Eye (tissue), 1 donor: ENCODE measurements around the gene EPHB3.
"Not testable (repeated sequence)": the region's sequence is repeated elsewhere in the genome, so short reads cannot be mapped to it uniquely, and the experiment has no call there.

Experiments used
- DNase-seq: peaks from one replicate; pipeline ENCODE4 v3.0.0-alpha.2; 2015

EPHB3 gene

DNA sequence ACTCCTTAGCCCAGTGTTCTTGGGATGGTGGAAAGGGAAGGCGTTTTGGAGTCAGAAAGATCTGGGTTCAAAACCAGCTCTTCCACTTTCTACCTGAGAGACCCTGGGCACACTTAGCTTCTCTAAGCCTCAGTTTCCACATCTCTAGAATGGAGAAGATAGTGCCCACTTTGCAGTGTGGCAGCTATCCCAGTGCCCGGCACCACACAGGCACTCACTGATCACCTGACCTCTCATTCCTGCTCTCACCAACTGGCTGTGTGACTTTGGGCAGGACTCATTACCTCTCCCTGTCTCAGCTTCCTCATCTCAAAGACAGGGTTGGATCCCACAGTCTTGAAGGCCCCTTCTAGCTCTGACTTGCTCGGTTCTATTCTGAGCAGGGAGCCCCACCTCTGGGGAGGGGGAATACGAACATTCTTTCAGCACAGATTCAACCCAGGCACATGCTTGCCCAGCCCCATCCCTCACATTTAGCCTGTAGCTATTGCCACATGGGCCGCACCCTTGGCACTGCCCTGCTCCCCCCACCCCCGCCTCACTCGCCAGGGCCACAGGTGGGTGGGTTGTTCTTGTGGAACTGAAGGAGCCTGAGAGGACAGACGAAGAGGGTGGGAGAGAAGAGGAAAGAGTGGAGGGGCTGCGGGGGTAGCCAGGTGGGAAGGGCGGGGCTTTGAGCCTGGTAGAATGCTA is 39.2 kb downstream of the EPHB3 start:
- DNase-seq = peak; percentile 42

DNA sequence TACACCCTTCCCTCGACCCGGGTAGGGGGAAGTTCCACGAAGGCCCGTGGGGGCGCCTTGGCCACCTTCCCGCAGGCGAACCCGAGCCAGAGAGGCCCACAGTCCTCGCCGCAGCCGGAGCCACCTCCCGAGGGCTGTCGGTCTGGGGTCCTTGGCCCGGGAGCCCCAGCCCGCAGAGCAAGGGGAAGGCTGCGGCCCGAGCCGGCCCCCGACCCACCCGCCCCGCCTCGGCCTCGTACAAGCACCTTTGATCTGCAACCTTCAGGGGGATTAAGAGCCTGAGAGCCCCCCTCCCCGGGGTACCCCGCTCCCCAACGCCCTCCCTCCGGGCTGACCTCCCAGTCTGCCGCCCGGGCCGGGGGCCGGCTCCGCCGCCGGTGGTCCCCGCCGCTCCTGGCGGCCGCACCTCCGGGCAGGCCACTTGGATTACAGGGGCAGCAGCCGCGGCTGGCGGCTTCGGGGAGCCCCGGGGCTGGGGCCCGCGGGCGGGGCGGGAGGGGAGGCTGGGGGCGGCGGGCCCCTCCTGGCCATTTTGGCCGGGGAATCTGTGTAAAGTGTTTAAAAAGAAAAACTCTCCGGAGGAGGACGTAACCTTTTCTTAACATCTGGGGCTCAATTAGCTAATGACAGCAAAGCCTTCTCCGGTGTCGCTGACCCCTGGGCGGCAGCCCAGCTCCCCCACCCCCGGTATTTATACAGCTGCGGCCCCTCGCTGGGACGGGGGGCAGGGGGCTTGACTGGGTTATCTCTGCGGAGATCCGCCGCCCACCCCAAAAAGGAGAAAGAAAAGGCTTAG is 40.2 kb downstream of the EPHB3 start:
- peak; percentile 67 for DNase-seq

DNA sequence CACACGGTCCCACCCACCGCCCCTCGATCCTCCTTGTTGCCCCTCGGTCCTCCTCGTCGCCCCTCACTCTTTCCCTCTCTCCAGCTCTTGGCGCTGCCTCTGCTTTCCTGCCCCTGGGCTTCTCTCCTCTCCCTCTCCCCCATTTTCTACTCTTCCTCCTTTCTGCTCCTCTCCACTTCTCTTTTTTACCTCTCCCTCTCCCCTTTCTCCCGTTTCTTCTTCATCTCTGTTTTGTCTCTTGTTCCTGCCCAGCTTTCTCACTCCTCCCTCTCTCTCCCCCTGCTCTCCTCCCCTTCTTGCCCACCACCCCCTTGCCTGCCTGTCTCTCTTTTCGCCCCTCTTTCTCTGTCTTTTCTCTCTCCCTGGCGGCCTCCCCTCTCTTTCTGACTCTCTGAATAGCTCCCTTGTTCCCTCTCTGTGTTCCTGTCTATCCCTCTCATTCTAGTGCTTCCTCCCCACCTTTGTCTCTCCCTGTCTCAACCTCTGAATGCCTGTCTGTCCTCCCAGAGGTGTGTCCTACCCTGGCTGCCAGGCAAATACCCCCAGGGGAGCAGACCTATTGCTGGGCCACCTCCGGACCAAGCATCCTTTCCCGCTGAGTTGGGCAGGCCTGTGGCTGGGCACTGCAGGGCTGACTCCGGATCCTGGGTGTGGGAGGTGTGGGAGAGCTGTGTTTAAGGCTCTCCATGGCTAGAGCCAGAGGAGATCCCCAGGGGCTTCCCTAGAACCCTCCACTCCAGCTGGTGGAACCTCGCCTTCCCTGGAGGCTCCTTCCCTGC is 41.0 kb downstream of the EPHB3 start:
- peak; percentile 72 for DNase-seq

DNA sequence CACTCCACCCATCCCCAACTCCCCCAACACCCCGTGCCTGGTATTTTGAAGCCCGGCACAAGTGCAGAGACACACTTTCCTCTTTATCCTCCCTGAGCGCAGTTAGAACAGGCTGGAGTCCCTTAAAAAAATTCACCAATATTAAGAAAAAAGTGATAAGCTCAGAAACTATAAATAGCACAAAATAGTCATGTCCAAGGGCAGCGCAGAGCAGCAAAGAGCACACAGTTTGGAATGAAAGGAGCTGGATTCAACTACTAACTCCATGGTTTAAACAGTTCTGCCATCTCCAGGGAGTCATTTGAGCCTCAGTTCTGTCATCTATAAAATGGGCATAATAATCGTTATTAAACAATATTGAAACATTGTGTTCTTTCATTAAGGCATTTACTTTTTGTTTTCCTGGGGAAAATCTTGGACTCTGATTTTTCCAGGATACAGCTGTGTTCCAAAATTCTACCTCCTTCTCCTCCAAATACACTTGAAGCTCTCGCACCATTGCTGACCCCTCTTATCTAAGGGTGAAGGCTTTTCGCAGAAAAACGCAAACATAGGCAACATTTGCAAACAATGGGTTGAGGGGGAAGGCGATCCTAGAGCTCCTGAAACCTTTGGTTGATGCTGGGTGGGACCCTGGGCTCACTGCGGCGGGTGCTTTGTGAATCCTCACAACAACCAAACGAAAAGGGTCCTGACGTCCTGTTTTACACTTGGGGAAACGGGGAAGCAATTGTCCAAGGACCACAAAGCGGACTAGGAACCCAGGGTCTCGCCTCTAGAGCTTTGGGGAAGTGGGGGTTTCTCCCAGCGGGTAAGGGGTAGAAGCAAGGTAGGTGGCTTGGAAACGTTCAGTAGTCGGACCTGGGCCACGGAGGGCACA is 41.8 kb downstream of the EPHB3 start:
- no peak for DNase-seq

DNA sequence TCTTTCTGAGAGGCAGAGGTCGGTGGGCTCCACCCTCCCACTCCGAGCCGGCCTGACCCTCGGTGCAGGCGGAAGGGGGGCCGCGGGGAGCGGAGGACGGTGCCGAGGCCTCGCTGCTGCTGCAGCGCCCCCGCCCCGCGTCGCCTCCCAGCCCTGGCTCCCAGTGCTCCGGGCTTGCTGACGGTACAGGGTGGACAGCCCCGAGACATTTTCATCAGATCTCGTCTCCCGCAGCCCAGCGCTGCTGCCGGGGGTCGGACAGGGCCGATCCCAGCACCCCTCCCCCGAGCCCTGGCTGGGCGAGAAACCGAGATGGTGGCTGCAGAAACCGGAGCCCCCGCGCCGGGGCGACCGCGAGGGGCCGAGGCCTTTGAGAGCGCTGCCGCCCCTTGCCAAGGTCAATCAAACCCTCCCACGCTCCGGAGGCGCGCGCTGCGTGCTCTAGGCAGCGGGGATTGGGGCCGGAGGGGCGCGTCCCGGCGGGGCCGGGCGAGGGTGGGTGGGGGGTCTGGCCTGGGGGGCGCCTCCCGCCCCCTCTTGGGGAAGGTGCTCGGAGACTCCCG is 42.5 kb downstream of the EPHB3 start:
- DNase-seq = peak; percentile 80

DNA sequence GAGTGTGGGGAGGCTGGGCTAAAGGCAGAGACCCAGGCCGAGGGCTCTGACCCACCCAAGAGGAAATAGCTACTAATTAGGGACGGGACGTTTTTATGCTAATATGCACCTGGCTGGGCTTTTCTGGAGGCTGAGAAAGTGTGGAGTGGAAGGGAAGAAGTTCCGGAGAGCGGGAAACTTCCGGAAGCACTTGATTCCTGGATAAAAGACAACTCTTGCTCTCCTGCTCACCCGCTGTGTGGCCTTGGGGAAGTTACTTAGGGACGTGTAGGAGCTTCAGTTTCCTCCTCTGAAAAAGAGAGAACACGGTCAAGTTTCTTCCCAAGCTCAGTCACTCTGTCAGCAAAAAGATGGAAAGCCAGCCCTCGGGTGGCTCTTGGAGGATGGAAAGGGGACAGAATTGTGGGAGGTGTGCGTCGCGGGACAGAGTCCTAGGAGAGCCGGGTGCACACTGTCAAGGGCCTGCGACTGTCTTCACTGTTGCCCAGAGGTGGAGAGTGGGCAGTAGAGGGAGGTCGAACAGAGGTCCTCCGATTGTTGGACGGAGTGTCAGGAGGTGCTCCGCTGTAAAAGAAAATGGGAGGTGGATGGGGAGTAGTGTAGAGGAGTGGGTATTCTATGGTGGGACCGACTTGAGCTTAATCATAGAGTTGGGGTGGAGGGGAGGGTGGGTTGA is 43.2 kb downstream of the EPHB3 start:
- peak; percentile 70 for DNase-seq

DNA sequence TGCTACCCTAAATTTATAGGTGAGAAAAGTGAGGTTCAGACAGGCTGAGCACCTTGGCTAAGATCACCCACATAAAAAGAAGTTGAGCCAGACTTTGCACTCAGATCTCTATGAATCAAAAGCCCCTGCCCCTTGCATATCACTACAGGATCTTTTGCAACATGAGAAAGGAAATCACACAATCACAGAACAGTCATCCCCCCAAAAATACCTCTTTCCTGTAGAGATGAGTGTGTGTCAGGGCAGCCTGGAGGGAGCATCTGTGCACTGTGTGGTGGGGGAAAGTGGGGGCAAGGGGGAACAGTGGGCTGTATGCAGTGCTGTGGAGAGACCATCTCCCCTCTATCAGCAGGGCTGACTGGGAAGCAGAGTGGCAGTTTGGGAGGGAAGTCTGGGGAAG is 46.6 kb downstream of the EPHB3 start:
- no peak for DNase-seq

DNA sequence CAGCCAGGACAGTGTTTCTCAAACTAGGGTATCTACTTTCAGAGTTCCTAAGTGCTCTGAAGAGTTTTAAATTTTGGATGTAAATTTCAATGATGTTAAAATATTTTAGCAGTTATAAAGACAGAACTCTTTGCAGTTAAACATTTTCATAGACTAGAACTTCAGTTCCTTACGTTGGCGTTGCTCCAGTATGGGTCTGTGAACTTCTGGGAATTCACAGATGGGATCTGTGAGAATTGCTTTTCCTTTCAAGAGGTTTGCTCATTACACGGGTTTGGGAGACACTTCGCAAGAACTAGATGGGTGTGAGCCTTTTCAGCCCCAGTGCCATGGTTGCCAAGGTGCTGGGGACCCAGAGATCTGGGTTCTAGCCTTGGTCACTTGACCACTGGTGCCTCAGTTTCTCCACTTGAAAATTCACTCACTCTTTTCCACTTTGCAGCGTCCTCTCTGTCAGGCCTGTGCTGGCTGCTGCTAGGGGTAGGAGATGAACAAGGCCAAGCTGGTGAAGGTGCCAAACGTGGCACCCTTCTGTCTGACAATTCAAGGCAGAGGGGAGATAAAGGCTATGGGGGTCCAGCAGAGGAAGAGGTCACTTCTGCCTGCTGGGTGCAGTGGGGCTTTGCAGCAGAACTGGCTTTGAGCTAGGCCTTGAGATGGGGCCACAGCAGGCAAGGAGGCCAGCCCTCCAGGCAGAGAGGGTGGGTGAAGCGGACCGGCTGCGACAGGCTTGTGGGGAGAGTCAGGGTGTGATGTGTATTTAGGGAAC is 48.1 kb downstream of the EPHB3 start:
- no peak for DNase-seq

DNA sequence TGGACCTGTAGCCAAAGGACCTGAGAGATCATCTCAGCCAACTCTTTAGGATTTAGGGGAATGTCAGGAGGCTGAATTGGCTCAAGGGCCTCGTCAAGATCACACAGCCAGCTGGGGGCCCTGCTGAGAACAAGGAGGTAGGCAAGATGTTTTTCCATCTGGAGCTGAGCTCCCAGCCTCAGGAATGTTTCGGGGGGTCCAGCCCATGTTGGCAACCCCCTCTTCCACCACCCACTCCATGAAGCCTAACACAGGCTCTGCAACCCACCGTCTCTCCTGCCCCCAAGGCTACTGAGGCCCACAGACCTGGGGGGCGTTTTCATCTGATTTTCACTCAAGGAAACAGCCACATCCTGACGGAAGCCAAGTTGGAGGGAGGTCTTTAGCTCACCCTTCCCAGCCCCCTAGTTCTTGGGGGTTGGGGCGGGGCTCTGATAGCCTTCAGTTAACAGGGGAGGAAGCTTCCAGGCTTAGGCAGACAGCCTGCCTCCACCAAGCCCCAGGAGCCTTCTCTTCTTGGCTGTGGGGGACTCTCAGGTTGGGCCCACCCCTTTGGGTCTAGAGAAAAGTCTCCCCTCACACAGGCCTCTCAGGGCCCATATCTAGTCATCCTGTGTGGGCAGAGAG is 48.8 kb downstream of the EPHB3 start:
- no peak for DNase-seq

DNA sequence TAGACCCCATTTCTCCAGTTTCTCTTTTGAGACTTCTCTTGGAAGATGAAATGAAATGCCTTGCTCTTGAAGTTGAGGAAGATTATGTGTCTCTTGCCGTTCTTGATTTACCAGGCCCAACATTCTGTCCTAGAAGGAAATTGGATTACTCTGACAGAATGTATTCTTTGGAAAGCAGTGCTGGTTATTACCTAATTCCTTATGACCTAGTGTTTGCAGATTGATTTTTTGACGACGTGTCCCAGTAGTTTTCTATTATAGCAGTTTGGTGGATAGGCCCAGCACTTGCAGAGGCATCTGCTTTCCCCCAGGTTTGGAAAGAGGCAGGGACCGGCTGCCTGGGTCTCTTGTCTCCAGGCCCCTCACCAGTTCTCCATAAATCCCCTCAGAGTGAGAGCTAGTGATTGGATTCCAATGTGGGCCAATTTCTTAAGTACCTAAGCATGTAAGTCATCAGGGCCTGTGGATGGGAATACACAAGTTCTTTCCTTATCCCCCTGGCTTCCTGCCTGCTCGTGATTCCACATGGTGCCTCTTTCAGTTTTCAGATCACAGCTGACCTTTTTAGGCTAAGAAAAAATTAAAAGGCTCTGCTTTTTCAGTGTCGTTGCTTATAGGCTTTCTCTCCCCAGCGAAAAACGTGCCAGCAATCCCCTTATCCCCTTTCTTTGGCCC is 50.2 kb downstream of the EPHB3 start:
- DNase-seq = peak; percentile 59

DNA sequence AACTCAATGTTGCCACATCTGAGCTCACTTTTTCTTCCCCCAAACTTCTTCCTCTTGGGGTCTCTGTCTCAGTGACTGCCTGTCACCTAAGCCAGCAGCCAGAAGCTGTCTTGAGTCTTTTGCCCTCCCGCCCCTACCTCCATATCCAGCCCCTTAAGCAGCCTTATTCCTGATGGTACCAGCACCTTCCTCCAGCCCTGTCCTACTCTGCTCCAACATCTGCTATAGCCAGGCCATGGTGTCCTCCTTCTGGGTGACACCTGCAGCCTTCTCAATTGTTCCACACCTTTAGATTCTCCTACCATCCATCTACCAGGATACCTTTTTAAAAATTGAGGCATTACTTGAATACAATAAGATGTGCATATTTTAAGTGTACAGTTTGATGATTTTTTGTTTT is 53.8 kb downstream of the EPHB3 start:
- no peak for DNase-seq

DNA sequence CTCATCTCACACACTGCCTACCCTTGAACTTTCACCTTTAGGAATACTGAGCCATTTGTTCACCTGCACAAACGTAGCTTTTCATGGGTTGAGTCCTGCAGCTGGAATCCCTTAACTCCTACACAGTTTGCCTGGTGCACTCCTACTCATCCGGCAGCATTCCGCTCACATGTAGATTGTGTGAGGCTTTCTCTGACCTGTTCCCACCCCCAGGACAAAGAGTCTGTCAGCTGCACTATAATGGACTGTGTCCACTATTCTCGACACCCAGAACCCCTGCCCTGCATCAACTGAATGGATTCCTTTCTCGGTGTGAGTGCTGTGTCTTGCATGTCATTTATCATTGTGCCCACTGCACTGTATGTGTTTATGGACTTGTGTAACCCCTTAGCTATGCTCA is 54.9 kb downstream of the EPHB3 start:
- DNase-seq = no peak

DNA sequence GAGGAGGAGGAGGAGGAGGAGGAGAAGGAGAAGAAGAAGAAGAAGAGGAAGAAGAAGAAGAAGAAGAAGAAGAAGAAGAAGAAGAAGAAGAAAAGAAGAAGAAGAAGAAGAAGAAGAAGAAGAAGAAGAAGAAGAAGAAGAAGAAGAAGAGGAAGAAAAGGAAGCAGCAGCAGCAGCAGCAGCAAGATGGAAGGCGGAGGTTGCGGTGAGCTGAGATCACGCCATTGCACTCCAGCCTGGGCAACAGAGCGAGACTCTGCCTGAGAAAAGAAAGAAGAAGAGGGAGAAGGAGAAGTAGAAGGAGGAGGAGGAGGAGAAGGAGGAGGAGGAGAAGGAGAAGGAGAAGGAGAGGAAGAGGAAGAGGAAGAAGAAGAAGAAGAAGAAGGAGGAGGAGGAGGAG is 55.7 kb downstream of the EPHB3 start:
- DNase-seq = not testable (repeated sequence)

DNA sequence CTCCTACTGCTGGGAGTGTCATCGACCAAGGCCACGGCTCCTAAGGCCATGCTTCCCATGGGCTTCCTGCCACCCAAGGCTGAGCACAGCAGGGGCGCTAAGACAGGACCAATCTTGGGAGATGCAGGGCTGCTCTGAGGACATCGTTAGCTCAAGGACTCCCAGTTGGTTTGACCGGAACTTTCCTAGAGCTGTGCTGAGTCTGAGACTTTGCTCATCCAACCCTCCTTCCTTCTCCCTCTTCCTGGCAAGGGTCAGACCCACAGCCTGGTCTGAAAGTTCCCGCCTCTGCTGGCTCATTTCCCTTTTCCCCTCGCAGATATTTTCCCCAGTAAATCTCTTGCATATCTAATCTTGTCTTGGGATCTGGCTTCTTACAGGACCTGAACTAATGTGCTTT is 57.2 kb downstream of the EPHB3 start:
- no peak for DNase-seq

DNA sequence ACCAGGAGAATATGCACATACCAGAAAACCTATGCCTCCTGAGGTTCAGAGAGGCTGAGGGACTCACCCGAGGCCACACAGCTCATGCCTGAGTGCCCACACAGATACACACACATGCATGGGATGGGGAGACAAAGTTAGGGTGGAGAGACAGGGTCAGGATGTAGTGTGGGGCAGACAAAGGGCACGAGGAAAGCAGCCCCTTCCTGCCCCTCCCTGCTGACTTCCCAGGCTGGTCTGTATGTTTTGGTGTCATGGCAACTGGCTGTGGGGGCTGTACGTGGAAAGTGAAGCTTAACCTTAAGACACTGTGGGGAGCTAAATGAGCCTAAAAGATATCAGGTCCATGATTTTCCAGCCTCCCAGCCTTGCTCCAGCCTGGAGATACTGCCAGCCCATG is 57.8 kb downstream of the EPHB3 start:
- no peak for DNase-seq

DNA sequence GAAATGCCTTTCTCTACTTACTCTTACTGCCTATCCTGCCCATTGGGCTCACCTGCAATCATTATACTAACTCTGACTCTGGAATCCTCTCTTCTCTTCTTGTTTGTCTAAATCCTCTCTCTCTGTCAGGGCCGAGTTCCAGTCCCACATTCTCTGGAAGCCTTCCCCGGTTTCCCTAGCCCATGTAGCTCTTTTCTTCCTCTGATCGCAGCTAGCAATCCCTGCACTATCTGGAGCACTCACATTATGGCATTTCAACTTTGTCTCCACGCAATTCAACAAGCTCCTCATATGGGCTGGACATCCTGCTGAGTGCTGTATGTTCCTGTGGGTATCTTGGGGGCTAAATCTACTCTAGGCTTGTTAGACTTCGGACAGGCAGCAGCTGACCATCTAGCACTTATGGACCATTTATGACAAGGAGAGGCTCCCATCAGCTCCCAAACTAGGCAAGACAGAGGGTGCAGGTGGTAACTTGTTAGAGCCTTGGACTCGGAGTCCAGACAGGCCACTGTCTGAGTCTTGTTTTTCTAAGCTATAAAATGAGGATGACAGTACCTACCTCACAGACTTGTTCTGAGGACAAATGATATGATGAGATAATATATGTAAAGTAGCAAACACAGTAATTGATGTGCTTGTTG is 58.3 kb downstream of the EPHB3 start:
- DNase-seq = no peak

DNA sequence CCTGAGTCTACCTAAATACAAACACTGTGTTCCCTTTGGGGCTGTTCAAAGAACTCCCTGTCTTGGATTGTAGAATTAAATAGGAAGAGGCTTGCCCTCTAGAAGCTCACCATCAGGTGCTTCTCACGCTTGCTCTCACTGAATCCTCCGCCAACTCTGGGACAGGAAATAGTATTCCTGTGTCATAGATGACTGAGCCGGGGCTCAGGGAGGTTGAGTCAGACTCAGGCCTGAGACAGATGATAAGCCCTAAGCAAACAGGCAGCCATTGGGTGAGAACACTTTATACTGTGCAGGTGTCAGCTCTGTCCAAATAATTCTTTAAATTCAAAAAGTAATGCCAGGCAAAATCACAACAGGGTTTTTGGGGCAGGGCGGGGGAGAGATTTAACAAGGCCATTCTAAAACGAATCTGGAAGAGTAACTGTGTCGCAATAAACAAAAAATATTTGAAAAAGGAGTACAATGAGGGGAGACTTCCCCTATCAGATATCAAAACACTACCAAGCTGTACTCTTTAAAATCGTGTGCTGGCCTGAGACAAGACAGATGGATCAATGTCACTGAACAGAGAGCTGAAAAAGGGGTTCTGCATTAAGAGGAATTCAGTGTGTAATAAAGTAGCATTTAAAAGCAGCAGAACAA is 59.0 kb downstream of the EPHB3 start:
- DNase-seq = no peak

DNA sequence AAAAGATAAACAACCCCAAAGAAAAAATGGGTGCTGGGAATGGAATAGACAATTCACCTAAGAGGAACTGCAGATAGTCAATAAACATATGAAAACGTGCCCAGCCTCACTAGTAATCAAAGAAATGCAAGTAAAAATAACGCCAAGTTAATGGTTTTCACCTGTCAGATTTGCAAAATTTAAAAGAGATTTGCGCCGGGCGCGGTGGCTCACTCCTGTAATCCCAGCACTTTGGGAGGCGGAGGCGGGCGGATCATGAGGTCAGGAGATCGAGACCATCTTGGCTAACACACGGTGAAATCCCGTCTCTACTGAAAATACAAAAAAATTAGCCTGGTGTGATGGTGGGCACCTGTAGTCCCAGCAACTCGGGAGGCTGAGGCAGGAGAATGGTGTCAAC is 60.6 kb downstream of the EPHB3 start:
- DNase-seq = not testable (repeated sequence)

DNA sequence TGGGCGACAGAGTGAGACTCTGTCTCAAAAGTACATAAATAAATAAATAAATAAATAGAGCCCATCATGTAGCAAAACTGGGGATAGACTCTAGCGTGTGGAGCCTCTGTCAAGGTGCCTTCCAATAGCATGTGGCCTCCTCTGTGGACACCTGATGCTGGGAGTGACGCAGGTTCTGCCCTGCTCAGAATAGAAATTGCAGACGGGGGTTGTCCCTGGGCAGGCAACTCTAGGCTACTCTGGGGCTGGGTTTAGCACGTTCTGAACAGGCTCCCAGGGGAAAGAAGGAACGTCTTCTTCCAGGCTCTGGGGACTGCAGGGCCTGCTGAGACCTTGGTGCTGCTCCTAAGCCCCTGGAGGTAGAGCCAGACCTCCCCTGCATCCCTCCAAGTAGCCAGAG is 65.3 kb downstream of the EPHB3 start:
- no peak for DNase-seq
